Endometrium (tissue), 2 donors: ENCODE results near the gene MTCL1.

Experiments used
- FAIRE-seq: peaks from 2 replicates; lab custom pipeline; 2012; peaks lifted over from hg19 to GRCh38; lab: Jason Lieb, UNC
- donor health status: control.
- donor health status: control.

Gene MTCL1

DNA sequence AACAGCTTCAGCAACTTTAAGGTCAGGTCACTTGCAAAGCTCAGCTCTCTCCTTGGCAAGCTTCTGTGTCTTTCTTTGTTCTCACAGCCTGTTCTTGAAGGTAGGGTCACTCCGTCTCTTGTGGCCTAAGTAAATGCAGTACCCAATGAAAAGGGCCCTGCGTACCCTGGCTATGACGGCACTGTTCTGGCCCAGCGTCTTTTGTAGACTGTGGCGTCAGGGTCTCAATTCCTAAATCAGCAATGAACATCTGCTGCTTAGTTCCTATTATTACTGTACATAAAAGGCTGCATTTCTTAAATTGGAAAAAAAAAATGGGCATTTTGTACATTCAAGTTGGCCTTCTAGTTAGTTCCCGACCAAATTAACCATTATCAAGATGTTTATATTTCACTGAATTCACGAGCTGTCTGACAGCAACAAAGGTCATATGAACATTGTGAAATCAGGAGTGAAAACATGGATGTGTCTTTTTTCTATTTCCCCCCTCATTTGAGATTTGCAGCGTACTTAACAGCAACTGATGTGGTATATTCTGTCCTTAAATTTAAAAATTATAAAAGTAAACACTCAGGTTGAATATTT is 17.0 kb upstream of the MTCL1 start:
- no peak for FAIRE-seq

DNA sequence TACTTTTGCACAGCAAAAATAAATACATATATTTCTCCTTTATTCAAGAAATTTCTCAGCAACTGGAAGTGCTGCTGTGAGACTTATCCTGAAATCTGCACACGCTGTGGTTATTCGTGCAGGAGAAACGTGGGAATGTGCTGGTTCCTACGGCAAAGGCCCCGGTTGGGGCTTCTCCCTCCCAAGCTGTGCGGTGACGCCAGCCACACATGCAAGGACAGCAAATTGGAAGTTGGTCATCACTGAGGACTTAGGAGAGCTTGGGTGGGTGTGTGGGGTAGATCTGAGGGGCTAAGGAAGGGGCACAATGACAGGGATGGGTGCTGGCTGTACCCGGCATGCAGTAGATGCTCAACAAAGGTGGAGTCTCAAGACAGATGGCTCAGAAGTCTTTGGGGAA is 16.5 kb upstream of the MTCL1 start:
- FAIRE-seq: no peak

DNA sequence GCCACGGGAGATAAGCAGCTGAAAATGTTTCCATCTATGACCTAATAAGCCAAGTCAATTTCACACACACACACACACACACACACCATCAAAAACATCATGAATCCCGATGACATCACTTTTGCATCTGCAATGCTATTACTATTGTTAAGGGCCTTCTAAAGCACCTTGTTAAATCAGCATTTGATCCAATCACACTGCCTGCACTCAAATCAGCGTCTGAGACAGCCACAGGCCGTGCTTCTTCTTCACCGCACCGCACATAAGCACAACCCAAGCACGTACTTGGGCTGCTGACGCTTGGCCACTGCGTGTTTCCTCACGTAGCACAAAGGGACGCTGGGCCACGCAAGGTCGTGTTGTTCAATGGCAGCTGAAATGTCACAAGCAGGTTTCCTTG is 15.8 kb upstream of the MTCL1 start:
- FAIRE-seq: no peak

DNA sequence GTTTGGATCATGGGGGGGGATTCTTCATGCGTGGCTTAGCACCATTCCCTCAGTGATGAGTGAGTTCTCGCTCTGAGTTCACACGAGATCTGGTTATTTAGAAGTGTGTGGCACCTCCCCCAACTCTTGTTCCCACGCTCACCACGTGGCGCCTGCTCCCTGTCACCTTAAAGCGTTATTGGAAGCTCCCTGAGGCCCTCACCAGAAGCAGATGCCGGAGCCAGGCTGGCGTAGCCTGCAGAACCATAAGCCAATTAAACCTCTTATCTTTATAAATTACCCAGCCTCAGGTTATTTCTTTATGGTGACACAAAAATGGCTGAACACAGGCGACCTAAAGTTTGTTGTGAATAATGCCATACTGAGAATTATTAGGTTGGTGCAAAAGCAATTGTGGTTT is 10.5 kb upstream of the MTCL1 start:
- FAIRE-seq: no peak

DNA sequence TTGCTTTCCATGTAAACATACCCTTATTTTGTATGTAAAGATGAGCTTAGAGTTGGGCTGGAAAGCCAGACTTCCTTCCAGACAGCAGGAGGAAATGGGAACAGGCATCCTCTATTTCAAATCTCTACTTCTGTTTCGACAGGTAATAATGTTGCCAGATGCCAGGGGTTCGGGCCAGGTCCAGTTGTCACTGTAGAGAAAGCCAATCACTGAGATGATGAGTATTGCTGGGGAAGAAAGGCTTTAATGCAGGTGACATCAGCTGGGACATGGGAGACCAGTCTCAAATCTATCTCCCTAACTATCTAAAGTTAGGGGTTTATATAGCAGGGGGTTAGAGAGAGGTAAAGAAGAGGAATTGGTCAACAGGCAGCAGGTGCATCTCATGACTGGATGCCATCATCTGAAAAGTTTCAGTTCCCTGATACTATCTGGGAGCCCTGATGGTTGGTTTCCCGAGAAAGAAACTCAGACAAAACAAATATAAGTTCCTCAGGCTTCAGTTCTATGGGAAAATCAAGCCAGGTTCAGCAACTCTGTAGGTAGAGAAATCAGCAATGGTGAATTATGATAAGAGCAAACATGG is 9.3 kb upstream of the MTCL1 start:
- no peak for FAIRE-seq

DNA sequence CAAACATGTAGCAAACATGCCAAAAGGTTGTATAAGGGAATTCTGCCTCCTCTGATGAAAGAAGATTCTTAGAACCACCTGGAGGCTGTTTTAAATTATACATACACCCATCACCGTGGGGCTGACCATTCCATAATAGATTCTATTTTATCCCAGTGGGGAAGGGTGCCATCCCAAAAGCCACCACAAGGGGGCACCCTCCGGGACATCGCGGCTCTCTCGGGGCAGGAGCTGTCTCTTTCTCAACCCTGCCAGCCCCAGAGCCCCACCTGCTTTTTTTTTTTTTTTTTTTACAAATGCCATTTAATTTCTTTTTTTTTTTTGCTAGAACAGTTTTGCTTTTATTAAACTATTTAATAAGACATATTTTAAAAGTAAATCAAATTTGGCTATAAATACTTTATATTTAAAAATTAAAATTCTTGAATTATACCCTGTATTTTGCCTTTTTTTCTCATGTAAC is 8.6 kb upstream of the MTCL1 start:
- FAIRE-seq: peak; percentile 90

DNA sequence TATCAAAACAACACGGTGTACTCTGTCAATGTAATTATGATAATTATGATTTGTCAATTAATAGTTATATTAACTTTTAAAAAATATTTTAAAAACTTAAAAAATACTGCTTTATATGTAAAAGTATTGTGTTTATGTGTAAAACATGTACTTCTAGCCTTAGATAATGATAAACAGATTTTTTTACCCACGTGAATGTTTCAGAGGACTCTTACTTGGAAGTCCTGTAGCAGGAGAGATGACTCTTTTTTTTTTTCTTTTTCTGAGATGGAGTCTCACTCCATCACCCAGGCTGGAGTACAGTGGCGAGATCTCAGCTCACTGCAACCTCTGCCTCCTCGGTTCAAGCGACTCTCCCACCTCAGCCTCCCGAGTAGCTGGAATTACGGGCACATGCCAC is 6.2 kb upstream of the MTCL1 start:
- FAIRE-seq: no peak

DNA sequence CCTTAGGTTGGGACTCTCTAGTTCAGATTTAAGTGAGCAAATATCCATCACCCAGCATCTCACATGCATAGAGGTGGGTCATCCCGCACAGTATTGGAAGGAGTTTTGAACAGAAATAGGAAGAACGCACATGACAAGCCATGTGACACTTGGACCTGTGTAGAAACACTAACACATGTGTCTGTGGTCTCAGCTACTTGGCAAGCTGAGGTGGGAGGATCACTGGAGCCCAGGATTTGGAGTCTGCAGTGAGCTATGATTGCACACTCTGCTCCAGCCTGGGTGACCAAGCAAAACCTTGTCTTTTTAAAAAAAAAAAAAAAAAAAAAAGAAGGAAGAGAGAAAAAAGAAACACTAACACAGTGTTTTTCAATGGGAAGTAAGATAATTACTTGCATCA is 5.4 kb upstream of the MTCL1 start:
- FAIRE-seq: no peak

DNA sequence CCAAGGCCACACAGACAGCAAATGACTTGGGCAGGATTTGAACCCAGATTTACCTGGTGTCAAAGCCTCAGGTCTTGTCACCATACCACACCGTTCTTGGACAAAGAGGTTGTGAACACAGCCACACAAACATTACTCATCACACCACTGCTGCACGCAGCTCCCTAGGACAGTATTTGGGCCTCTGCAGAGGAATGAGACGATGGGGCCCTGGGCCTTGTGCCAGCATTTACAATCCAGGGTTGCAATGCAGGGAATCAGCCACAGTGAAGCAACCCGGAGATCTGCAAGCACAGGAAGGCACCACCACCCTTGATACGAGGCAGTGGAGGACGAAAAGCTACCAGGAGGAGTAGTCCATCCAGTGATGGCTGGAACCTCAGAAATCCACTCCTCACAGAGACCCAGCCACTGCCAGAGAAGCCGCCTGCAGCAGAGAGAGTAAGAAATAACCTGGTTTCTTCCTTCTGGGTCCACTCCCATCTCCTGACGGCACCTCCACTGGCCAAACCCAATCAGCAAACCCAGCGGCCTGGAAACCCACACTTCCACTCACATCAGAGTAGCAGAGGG is 3.7 kb upstream of the MTCL1 start:
- no peak for FAIRE-seq

DNA sequence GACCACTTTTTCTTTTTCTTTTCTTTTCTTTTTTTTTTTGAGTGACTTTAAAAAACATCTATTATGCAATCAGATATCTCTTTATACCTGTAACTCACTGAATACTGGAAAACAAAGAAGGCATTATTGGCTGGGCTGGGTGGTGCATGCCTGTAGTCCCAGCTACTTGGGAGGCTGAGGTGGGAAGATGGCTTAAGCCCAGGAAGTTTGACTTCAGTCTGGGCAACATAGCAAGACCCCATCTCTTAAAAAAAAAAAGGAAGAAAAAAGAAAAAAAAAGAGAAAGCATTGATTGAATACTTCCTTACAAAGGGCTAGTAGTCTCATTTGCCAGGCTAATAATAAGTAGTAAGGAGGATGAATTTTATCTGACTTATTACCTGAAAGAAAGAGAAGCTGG is 2.7 kb upstream of the MTCL1 start:
- FAIRE-seq: no peak

DNA sequence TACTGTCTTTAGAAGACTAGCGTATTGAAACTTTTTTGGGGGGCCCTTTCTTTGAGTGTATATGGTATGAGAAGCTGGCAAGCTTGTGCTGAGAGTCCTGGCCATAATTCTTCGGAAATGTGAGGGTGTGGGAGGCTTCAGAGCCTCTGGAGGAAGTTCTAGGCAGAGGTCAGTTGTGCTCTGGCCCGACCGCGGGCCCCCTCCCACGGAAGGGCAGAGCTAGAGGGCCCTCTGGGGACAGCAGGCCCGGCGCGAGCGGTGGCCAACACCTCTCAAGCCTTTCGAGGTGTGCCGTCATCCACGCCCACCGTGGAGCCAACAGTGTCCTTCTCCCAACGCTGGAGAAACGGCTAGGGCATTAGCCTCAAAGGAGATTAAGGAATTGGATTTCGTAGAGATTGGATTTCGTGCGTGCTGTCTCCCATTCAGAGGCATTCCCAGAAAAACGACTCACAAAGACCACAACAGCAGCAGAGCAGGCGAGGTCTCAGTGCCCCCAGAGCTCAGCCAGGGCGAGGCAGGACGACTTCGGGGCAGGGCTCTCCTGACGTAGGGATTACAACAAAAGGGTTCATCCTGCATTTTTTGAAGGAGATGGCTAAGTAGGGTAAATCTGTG is 2.2 kb upstream of the MTCL1 start:
- FAIRE-seq: no peak

DNA sequence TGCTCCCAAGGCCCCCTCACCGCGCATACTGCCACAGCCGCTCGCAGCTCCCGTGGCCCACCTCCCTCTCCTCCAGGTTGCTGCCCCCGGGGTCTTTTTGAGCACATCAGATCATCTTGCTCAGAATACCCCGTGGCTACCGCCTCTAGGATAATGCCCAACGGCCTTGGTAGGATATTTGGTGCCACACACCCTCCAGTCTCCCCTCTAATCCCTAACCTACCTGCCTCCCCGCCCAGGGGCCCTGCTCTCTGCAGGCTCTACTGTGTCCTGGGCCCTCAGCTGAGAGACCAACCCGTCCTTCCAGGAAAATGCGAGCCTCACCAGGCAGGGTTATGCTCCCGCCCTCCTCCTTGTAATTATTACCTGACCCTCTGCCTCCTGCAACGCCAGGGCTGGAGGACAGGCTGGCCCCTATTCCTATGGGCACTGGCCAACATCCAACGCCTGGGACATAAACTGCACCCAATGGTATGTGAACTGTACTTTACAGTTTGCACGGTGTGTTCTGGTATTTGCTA is 1.5 kb upstream of the MTCL1 start:
- no peak for FAIRE-seq

DNA sequence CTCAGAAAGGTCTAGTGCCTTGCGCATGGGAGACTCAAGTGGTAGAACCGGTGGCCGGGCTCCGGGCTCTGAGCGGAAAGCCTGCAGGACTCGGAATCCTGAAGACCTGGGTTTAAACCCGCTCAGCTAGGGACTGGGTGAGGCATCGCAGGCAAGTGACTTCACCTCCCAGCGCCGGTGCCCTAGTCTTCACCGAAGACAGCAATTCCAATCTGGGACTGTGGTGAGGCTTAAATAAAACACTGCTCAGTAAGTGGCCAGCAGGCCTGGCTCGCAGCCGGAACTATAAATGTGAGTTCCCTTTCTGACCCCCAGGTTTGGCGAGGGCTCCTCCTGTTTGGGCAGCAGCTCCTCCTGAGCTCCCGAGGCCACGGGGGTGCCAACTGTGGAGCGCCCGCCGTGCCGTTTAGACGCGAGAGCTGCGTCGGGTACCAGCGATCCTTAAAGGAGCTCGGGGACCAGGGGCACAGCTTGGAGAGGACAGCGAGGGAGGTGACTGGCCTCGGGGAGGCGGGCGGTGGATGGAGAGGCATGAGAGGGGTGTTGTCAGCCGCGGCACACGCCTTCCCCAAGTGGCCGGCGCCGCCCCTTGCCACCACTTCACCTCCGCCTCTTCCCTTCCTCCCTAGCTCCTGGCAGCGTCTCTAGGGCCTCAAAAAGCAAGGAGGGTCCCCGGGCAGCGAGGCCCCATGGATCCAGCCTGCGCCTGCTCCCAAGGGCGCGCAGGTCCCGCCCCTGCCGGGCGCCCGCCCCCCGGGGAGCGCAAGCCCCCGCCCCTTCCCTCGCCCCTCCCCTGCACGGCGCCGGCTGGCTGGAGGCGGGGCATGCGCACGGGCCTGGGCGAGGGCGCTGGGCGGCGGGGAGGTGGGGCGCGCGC is 757 bp upstream of the MTCL1 start:
- no peak for FAIRE-seq

DNA sequence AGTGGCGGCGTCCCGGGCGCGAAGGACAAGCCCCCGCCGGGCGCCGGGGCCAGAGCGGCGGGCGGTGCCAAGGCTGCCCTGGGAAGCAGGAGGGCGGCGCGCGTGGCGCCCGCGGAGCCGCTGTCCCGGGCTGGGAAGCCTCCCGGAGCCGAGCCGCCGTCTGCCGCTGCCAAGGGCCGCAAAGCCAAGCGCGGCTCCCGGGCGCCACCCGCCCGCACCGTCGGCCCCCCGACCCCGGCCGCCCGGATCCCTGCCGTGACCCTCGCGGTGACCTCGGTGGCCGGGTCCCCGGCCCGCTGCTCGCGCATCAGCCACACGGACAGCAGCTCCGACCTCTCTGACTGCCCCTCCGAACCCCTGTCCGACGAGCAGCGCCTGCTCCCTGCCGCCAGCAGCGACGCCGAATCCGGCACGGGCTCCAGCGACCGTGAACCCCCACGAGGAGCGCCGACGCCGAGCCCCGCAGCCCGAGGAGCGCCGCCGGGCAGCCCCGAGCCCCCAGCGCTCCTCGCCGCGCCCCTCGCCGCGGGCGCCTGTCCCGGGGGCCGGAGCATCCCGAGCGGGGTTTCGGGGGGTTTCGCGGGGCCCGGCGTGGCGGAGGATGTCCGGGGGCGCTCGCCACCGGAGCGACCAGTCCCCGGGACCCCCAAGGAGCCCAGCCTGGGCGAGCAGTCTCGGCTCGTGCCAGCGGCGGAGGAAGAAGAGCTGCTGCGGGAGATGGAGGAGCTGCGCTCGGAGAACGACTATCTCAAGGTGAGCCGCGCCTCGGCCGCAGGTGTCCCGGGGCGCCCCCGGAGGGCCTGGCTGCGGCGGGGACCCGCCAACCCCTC is 820 bp downstream of the MTCL1 start:
- FAIRE-seq: no peak

DNA sequence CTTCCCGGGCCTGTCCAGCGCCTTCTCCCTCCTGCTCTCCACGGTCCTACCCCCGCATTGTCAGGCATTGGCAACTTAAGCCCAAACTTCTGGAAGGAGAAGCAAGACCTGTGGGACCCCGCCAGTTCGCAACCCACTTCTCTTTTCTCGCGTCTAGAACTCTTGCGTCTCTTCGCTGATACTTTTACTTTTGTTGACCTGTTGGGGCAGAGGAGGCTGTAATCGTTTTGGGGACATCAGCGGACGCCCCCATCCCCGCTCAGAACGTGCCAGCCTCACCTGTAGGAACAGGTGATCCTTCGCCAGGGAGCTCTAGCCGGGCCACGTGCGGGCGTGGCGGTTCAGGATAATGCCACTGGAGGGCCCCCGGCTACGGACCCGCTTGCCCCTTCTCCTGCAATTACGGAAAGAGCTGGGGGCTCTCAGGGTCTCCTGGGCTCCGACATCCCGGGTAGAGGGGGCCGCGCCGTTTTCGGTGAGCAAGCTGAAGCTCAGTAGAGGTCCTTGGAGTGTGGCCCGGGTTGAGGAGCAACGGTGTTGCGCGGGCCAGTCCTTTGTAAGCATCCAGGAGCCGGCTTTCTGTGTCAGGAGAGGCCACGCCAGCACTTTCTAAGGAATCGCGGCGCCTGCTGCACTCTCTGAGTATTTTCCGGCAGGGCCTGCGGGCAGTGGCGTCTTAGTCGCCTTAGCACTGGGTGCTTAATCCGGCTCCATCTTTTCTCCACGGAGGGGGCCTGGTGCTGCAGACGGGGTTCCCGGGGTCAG is 1.6 kb downstream of the MTCL1 start:
- FAIRE-seq: no peak

DNA sequence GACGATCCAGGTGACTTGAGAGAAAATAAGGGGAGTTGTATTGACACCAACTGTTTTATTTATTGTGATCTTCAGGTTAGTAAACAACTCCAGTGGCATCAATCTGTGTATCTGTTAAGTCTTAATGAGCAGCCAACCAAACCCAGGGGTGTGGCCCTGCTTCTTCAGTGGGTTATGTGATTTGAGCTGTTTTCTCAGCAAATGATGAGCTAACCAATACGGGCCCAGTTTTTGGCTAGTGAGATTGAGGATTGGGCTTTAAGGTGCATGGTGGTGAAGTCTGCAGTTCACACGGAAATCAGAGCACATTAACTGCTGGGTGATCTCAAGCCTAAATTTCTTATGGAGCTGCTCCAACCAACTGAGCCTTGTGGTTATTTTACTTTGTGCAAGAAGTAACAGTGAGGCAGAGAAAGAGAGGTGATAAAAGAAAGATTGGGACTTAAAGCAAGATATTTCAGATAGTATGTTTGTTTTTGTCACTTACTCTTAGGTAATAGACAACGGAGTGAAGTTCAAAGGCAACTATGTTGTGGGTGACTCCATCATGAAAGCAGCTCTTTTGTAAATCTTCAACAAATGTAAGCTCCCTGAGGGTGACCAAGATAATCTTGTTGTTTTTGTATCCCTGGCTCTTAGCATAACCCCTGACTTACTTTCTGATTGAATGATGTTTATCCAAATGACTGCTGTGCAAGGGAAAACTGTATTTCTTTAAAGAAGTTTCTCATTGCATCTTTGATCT is 2.4 kb downstream of the MTCL1 start:
- no peak for FAIRE-seq

DNA sequence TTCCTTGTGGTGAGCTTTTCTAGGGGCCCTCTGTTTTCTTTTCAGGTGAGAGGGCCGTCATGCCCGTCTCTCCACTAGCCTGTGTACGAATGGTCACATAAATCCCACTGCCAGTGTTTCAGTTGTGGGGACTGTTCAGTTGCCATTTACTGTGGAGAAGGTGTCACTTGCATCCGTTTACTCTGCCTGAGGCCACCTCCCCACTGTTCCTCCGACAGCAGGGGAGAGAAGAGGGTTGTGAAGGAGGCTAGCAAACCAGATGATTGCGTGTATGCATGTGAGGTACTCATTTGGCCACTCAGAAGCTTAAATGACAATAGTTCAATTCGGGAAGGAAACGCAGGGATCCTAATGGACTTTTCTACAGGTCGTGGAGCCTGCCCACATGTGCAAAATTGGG is 3.3 kb downstream of the MTCL1 start:
- no peak for FAIRE-seq

DNA sequence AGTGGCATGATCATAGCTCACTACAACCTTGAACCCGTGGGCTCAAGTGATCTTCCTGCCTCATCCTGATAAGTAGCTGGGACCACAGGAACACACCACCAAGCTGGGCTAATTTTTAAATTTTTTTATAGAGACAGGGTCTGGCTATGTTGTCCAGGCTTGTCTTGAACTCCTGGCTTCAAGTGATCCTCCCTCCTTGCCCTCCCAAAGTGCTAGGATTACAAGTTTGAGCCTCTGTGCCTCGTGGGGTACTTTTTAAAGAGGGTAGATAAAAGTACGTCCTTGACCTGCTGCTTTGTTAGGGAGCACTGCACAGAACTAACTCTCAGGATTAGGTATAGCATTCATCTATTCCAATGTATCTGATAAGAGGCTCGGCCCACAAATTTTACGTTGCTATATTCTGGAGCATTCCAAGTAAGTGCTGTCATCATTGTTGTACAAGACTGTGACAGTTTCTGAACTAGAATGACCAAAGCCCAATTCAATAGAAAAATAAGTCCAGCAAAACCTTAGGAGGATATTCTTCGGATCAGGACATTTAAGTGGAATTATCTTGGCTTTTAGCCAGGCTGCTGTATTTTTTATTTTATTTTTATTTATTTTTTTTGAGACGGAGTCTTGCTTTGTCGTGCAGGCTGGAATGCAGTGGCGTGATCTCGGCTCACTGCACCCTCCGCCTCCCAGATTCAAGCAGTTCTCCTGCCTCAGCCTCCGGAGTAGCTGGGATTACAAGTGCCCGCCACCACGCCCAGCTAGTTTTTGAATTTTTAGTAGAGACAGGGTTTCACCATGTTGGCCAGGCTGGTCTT is 4.1 kb downstream of the MTCL1 start:
- FAIRE-seq: no peak

DNA sequence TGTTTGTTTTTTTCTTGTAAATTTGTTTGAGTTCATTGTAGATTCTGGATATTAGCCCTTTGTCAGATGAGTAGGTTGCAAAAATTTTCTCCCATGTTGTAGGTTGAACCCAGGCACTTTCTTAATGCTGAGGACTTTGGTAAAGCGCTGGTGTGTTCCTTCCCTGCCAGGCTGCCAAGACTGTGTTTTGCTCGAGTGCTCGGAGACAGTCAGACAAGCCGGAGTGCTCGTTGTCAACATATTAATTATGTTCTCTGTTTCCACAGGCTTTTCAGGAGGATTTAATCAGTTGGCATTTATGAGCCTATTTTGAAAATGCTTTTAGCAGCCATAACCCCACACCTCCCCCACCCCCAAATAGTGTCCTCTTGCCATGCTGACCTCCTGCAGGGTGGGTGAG is 6.4 kb downstream of the MTCL1 start:
- FAIRE-seq: no peak
